ENCODE measurements around the gene ABL2. TPM values are rescaled to one million over a fixed set of nuclear protein-coding genes. Genes with fewer than 3 reads are reported as not detected.
"Not testable (repeated sequence)": the region's sequence is repeated elsewhere in the genome, so short reads cannot be mapped to it uniquely, and the experiment has no call there.

The ABL2 gene
- total RNA-seq, 4 donors from 2014 or later = 12.9 to 37.3 (median 15.6) TPM

DNA sequence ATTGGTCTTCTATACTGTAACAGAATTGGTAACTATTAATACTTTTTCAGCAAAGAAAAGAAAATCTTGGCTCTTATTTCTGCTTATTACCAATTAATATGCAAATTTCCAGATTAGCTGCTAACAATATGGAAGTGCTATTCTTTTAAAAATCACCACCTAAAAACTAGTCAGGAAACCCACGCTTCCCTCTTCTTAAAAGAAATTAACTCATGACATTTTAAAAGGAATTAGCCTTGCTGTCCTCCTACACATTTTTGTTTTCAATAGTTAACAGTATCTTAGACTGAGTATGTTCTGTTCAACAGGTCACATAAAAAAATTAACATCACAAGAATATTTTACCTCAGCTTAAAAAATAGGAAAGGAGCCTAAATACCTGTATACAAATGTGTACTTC is 27.3 kb downstream of the ABL2 start:
- 82% methylated on average over 1 of the region's 1 CpG for WGBS
- TF ChIP-seq POLR2AphosphoS5 (IDR thresholded peaks at IDR 0.05) (no peak), EP300 (IDR thresholded peaks at IDR 0.05) (no peak), POLR2A (IDR thresholded peaks at IDR 0.05; ENCODE audit: low read depth) (no peak)
- TF ChIP-seq, protein P1, sequence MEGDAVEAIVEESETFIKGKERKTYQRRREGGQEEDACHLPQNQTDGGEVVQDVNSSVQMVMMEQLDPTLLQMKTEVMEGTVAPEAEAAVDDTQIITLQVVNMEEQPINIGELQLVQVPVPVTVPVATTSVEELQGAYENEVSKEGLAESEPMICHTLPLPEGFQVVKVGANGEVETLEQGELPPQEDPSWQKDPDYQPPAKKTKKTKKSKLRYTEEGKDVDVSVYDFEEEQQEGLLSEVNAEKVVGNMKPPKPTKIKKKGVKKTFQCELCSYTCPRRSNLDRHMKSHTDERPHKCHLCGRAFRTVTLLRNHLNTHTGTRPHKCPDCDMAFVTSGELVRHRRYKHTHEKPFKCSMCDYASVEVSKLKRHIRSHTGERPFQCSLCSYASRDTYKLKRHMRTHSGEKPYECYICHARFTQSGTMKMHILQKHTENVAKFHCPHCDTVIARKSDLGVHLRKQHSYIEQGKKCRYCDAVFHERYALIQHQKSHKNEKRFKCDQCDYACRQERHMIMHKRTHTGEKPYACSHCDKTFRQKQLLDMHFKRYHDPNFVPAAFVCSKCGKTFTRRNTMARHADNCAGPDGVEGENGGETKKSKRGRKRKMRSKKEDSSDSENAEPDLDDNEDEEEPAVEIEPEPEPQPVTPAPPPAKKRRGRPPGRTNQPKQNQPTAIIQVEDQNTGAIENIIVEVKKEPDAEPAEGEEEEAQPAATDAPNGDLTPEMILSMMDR (IDR thresholded peaks at IDR 0.05) = no peak
- DNase-seq (ENCODE audit: extremely low spot score) = no peak

DNA sequence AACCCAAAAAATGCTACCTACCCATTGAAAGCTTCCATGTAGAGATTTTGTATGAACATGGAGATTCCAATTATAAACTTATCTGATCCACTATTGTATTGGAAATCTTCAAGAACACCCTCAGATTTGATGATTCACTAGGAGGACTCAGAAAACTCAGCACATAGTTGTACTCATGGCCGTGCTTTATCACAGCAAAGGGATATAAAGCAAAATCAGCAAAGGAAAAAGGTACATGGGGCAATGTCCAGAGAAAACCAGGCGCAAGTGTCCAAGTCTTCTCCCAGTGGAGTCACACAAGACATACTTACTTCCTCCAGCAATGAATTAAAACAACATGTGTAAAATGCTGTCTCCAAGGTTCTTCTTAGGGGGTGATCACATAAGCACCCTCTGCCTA is 28.9 kb downstream of the ABL2 start:
- WGBS = 93% methylated on average over 2 of the region's 2 CpGs

More for the DNA sequence above, 27.3 kb downstream of the ABL2 start:
- Histone ChIP-seq H3K27ac (replicated peaks in 1 of 4) (no peak overlapping the region), H3K4me3 (no peak overlapping the region), H3K36me3 (no peaks in the 10 kb centered on the region), H3K9me3 (no peaks in the 10 kb centered on the region), H3K4me1 (peaks cover 3 to 17% (median 11%) of the 10 kb centered on the region in 4 donors), H3K27me3 (no peaks in the 10 kb centered on the region)
- intact Hi-C loops (cut with DNase I) = no loop called here

DNA sequence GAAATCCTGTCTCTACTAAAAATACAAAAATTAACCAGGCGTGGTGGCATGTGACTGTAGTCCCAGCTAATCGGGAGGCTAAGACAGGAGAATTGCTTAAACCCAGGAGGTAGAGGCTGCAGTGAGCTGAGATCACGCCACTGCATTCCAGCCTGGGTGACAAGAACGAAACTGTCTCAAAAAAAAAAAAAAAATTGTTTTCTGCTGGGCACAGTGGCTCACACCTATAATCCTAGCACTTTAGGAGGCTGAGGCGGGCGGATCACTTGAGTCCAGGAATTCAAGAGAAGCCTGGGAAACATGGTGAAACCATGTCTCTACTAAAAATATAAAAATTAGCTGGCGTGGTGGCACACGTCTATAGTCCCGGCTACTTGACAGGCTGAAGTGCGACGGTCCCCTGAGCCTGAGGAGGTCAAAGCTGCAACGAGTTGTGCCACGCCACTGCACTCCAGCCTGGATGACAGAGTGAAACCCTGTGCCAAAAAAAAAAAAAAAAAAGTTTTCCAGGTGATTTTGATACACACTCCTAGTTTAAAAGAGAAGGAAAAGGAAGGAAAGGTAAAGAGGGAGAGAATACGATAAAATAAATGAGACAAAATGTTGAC is 31.7 kb downstream of the ABL2 start:
- H3K36me3 ChIP-seq = no peaks in the 10 kb centered on the region
- H3K4me3 ChIP-seq = no peak overlapping the region
- intact Hi-C loops (cut with DNase I) = no loop called here
- H3K4me1 ChIP-seq = peaks cover 0 to 7% (median 5%) of the 10 kb centered on the region in 4 donors
- 94% methylated on average over 14 of the region's 14 CpGs for WGBS
- no peak for DNase-seq (ENCODE audit: extremely low spot score)
- TF ChIP-seq POLR2AphosphoS5 (IDR thresholded peaks at IDR 0.05) (no peak), POLR2A (IDR thresholded peaks at IDR 0.05; ENCODE audit: low read depth) (no peak), EP300 (IDR thresholded peaks at IDR 0.05) (no peak)
- TF ChIP-seq, protein P1 (IDR thresholded peaks at IDR 0.05) = no peak
- no peak overlapping the region for H3K27ac ChIP-seq (replicated peaks in 1 of 4)
- H3K27me3 ChIP-seq = no peaks in the 10 kb centered on the region
- no peaks in the 10 kb centered on the region for H3K9me3 ChIP-seq

More for the DNA sequence above, 28.9 kb downstream of the ABL2 start:
- no peaks in the 10 kb centered on the region for H3K27me3 ChIP-seq
- TF ChIP-seq, protein P1 (IDR thresholded peaks at IDR 0.05) = no peak
- TF ChIP-seq EP300 (IDR thresholded peaks at IDR 0.05) = no peak
- no peak for TF ChIP-seq POLR2AphosphoS5 (IDR thresholded peaks at IDR 0.05)
- no peak for TF ChIP-seq POLR2A (IDR thresholded peaks at IDR 0.05; ENCODE audit: low read depth)
- no peaks in the 10 kb centered on the region for H3K9me3 ChIP-seq
- H3K36me3 ChIP-seq = no peaks in the 10 kb centered on the region
- no peak overlapping the region for H3K4me3 ChIP-seq
- H3K27ac ChIP-seq (replicated peaks in 1 of 4) = no peak overlapping the region
- peaks cover 0 to 2% (median 0%) of the 10 kb centered on the region in 4 donors for H3K4me1 ChIP-seq
- intact Hi-C loops (cut with DNase I) = no loop called here
- DNase-seq (ENCODE audit: extremely low spot score) = no peak

DNA sequence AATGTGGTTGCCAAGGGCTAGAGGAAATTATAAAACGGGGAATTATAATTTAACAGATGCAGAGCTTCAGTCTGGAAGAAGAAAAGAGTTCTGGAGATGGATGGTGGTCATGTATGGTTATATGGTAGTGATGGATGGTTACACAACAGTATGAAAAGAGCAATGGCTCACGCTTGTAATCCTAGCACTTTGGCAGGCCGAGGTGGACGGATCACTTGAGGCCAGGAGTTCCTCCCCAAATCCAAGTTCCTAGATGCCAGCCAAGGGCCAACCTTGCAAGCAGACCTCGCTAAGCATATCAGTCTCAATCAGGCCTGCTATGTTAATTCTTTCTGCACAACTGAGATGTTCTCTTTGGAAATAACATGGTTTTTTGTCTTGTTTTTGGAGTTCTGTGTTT is 33.6 kb downstream of the ABL2 start:
- intact Hi-C loops (cut with DNase I); H3K27ac ChIP-seq (replicated peaks in 1 of 4); H3K4me3 ChIP-seq; H3K27me3 ChIP-seq; H3K9me3 ChIP-seq; DNase-seq (ENCODE audit: extremely low spot score); H3K36me3 ChIP-seq: not testable (repeated sequence)
- WGBS = 95% methylated on average over 5 of the region's 5 CpGs
- H3K4me1 ChIP-seq = peaks cover 0 to 11% (median 6%) of the 10 kb centered on the region in 4 donors

DNA sequence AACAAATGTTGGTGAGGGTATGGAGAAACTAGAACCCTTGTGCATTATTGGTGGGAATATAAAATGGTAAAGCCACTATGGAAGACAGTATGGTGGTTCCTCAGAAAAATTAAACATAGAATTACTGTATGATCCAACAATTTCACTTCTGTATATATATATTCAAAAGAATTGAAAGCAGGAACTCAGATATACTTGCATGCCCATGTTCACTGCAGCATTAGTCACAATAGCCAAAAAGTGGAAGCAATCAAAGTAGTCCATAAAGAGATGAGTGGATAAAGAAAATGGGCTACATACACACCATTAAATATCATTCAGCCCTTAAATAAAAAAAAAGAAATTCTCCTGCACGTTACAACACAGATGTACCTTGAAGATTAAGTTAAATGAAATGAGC is 34.1 kb downstream of the ABL2 start:
- Histone ChIP-seq H3K27me3 (no peaks in the 10 kb centered on the region), H3K27ac (replicated peaks in 1 of 4) (no peak overlapping the region), H3K4me1 (peaks cover 2 to 11% (median 6%) of the 10 kb centered on the region in 4 donors), H3K9me3 (no peaks in the 10 kb centered on the region), H3K4me3 (no peak overlapping the region), H3K36me3 (no peaks in the 10 kb centered on the region)
- TF ChIP-seq POLR2AphosphoS5 (IDR thresholded peaks at IDR 0.05) = no peak
- no peak for TF ChIP-seq POLR2A (IDR thresholded peaks at IDR 0.05; ENCODE audit: low read depth)
- TF ChIP-seq, protein P1 (IDR thresholded peaks at IDR 0.05) = no peak
- TF ChIP-seq EP300 (IDR thresholded peaks at IDR 0.05) = no peak
- intact Hi-C loops (cut with DNase I) = no loop called here
- DNase-seq (ENCODE audit: extremely low spot score) = no peak
- WGBS = 92% methylated on average over 1 of the region's 1 CpG
